GM18498 (cell line): ENCODE results near the gene SCAND1.
"Not testable (repeated sequence)": the region's sequence is repeated elsewhere in the genome, so short reads cannot be mapped to it uniquely, and the experiment has no call there.

ENCODE experiments used
- ATAC-seq: cut with Tn5 transposase; IDR thresholded peaks from one replicate; pipeline ENCODE4 v1.9.1; 2021; ENCODE audit warnings: mild to moderate bottlenecking, moderate library complexity; ENCODE audit not compliant: unreplicated experiment

Gene SCAND1

DNA sequence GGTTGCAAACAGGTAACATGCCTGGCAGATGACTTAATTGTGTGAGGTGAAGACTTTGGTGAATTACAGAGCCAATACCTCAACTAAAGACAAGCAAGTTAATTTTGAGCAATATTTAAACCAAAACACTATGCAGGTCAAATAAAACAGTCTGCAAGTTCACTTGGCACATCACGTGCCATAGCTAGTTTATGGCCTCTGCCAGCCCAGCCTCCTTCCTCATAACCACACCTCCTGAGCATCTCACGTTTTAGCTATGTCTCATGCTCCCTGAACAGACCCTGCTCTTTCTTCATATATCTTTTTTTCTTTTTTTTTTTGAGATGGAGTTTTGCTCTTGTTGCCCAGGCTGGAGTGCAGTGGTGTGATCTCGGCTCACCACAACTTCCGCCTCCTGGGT is 9.6 kb upstream of the SCAND1 start:
- no peak for ATAC-seq

DNA sequence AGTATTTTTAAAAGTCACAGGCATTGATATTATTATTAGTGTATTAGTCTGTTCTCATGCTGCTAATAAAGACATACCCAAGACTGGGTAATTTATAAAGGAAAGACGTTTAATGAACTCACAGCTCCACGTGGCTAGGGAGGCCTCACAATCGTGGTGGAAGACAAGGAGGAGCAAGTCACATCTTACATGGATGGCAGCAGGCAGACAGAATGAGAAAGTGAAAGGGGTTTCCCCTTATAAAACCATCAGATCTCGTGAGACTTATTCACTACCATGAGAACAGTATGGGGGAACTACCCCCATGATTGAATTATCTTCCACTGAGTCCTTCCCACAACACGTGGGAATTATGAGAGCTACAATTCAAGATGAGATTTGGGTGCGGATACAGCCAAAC is 5.0 kb upstream of the SCAND1 start:
- not testable (repeated sequence) for ATAC-seq

DNA sequence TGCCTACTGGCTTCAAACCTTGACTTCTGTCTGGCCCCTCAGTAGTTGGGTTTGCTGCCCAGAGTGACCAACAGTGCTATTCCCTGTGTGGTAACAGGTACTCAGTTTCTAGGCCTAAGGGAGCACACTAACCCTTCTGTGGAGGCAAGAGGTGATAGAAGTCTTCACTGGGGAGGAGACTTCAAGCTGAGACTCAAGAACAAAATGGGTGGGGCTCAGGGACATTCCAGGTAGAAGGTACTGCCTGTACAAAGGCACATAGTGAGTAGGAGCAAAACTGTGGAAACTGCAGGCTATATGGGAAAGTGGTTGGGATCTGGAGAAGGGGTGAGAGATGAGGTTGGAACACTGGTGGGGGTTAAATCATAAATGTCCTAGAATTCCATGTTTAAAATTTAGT is 2.3 kb upstream of the SCAND1 start:
- no peak for ATAC-seq

DNA sequence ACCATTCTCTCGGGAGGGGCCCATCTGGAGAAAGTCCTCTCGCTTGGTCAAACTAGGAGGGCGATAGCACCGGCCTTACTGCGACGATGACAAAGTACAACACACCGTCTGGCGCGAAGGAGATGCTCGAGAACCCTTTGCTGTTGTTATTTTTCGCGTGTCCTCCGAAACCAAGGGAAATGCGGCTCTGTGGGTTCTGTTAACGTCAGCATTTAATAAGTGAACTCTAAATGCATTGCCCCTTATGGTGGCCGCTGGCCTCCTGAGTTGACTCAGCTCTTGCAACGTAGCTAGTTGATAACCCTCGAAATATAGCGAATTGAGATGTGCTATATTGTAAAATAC is 577 bp upstream of the SCAND1 start:
- ATAC-seq: no peak

GRCh38 chr20:35953387-35954199 is 709 bp downstream of the SCAND1 start:
- peak; percentile 29 for ATAC-seq

GRCh38 chr20:35952480-35953386 is 1.6 kb downstream of the SCAND1 start:
- ATAC-seq: no peak

DNA sequence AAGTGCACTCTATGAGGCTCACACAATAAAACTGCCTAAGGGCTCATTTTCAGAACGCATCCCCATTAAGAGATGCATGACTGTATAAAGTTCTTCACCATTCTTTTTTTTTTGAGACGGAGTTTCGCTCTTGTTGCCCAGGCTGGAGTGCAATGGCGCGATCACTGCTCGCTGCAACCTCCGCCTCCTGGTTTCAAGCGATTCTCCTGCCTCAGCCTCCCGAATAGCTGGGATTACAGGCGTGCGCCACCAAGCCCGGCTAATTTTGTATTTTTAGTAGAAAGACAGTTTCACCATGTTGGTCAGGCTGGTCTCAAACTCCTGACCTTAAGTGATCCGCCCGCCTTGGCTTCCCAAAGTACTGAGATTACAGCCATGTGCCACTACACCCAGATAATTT is 2.2 kb downstream of the SCAND1 start:
- ATAC-seq: not testable (repeated sequence)

- no peak for ATAC-seq
Measured at GRCh38 chr20:35950093-35950492, 4.2 kb downstream of the SCAND1 start.

DNA sequence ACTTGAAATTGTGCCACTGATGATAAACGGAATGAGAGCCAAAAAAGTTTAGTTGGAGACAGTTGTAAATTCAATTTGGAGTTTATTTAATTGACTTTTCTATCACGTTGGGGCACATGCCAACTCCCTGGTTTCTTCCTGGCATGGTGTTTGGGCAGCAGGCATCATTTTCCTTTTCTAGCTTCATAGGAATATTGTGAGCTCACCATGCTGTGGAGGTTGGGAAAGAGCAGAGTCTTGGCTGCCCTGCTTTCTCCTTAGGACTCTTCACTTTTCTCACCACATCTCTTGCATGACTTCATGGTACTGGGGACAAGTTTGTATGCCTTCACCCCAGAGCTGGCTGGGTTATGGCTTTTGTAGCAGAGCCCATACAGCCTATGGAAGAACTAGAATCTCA is 6.4 kb downstream of the SCAND1 start:
- no peak for ATAC-seq

- ATAC-seq: no peak
Measured at GRCh38 chr20:35947489-35947888, 6.8 kb downstream of the SCAND1 start.

- ATAC-seq: no peak
Measured at GRCh38 chr20:35942243-35942642, 12.1 kb downstream of the SCAND1 start.

DNA sequence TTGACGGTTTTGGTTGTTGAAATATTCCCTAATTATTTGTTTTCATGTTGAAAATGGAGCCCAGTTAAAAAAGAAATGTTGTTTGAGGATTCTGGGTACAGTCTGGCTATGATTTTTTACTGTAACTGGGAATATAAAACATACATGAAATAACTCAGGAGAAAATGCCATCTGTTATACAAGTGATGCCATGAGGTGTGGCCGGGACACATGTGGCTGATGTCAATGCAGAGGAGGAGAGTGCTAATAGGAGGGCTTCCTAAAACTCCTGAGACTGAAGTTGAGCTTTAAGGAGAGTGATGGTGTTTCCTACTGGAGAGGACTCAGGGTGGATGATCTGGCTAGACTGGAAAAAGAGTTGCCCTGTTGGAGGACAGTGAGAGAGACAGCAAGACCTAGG is 12.7 kb downstream of the SCAND1 start:
- no peak for ATAC-seq

GRCh38 chr20:35939264-35939663 is 15.0 kb downstream of the SCAND1 start:
- ATAC-seq: no peak

DNA sequence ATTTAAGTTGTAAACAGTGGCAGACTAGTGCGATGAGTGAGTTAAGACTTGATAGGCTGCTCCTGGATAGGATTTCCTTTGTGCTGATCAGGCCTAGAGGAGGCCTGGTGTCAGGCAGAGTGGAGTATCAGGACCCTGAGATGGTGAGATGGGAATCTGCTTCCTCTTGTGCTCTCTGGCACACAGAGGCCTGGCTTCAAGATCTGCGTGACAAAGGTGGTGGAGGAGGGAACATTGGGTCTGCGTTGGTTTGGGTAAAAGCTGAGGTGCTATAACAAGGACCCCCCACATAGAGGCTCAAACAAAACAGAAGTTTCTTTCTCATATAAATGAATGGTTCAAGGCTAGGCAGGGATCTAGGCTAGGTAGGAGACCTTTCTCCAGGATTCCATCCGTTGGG is 20.3 kb downstream of the SCAND1 start:
- no peak for ATAC-seq

DNA sequence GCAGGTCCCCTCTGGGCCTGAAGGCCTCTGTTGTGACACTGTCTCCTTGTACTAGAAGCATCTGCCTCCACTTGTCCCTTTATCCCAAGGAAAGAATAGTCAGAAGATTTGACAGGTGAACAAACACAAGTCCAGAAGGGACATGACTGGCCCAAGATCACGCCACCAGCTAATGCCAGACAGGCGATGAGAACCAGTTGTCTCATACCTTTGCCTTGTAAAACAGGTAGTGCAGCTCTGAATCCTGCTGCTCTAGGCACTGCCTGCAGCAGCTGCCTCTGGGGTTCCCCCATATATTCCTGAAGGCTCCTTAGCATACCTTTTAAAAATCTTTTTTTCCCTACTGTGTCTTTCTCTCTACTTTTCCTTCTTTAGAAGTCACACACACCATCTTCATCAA is 25.0 kb downstream of the SCAND1 start:
- no peak for ATAC-seq

DNA sequence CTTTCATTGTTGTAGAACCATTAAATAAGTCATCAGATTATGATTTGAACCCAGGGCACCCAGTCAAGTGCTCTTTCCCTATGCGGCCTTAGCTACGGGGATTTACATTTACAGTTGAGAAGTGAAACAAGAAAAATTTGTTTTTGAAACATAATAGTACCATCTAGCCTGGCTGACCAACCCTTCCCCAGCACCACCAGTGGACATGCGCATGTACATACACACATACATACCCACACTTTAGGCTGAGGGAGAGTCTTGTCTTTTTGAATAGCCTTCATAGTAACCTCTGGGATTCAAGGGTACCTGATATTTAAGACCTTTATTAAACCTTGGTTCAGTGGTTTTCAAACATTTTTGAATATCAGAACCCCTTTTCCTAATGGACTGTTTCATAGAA is 33.8 kb downstream of the SCAND1 start:
- no peak for ATAC-seq

DNA sequence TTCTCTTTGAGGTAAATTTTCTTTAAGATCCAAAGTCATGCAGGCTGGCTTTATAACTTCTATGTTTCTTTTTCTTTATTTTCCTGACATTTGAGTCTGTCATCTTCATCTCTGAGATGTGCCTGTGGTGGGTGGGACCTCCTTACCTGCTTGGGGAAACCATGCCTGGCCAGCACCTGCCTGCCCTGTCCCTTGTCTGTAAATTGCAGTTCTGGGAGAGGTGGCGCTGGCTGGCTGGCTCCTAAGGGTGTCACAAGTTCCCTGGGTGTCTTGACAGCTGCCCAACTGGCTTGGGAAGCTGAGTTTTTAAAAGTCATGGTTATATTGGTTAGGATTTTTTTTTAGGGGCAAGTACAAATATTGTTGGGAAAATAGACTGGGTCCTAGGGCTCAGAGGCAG is 36.3 kb downstream of the SCAND1 start:
- ATAC-seq: no peak

- no peak for ATAC-seq
Measured at GRCh38 chr20:35917077-35917476, 37.2 kb downstream of the SCAND1 start.

DNA sequence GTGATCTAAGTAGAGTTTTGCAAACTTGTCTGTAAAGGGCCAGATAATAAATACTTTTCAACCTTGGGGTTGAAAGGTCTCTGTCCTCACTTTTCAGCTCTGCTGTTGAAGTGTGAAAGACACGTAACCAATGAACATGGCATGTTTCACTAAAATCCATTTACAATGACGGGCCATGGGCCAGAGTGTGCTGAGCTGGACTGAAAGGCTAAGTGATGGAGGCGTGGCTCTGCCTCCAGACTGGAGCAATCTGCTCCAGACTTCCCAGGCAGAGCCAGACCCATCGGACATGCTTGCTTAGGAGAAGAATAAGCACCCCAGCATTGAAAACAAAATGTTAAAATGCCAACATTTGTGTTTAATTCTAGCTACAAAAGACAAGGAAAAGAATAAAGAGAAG is 41.4 kb downstream of the SCAND1 start:
- ATAC-seq: no peak

DNA sequence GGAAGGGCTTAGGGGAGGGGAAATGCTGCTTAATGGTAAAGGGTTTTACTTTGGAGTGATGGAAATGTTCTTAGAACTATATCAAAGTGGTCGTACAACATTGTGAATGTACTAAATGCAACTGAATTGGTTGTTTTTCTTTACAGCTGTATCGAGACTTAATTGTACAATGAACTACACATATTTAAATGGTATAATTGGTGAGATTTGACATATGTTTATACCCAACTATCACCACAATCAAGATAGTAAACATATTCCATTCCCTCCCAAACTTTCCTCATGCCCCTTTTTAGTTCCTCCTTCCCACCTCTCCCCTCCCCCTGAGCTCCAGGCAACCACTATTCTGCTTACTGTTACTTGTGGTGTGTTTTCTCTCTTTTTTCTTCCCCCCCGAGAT is 44.0 kb downstream of the SCAND1 start:
- ATAC-seq: no peak

DNA sequence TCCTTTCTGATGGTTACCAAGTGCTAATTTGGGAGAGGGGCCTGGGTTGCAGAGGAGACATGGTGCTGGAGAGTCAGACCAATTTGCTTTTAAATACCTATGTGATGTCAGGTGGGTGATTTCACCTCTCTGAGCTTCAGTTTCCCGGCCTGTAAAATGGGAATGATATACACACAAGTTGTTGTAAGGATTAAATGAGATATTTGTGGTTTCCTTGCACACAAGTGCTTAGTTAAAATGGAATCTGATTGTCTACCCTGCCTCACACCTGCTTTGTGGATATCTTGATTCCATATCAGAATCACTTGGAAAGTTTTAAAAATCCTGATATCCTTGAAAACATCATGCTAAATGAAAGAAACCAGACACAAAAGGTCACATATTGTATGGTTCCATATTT is 44.5 kb downstream of the SCAND1 start:
- no peak for ATAC-seq

DNA sequence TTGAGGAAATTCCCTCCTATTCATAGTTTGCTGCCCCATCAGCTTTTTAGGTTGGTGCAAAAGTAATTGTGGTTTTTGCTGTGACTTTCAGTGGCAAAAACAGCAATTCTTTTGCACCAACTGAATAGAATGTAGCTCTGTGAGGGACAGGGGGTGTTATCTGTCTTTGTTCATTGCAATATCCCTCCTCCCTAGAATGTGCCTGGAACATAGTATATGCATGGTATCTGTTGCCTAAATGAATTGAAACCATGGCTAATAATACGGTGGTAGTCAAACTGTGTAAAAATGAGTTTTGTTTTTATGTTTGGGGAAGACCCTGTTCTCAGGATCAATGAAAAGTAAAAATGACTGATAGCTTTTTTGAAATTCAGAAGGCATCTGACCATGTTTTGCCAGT is 45.1 kb downstream of the SCAND1 start:
- ATAC-seq: no peak
